Lung microvascular endothelial cell (primary cell): ENCODE data around the gene CFP. TPM values are rescaled to one million over a fixed set of nuclear protein-coding genes. Genes with fewer than 3 reads are reported as not detected.

Experiments used
- DNase-seq, 2 donors: peaks; one replicate each; pipeline versions ENCODE4 v3.0.0 to v3.0.0-alpha.2; 2010; ENCODE audit warnings: low read depth in 2 of 2
- total RNA-seq: library from RNA; depleted of rRNA; stranded (reverse); fragments of >200 nt; gene quantifications from 2 replicates; pipeline ENCODE4 v1.2.1, GENCODE V29; 2014

Gene CFP
- total RNA-seq, 1 donor from 2014 or later: under 0.01 TPM

- no peak for DNase-seq
Observed at GRCh38 chrX:47576021-47576898, 53.5 kb downstream of the CFP start.

- DNase-seq: no peak
Observed at GRCh38 chrX:47574547-47575301, 55.0 kb downstream of the CFP start.

GRCh38 chrX:47574076-47574546, 55.6 kb downstream of the CFP start:
- DNase-seq: no peak

GRCh38 chrX:47573341-47574075, 56.2 kb downstream of the CFP start:
- no peak for DNase-seq

Other genes starting within 250 kb of the CFP start
- gene ZNF41, start 146.7 kb downstream of the CFP start, total RNA-seq: 5.2 and 5.8 TPM in 2 replicates
- 7.4 and 12.9 TPM in 2 replicates for gene ARAF, start 68.7 kb downstream of the CFP start, total RNA-seq
- 74.8 and 80.8 TPM in 2 replicates for gene TIMP1, start 47.5 kb downstream of the CFP start, total RNA-seq
- under 0.01 TPM in 1 of 2 replicates, not detected in the other for gene SYN1, start 10.1 kb downstream of the CFP start, total RNA-seq
- 7.4 and 10.9 TPM in 2 replicates for gene ELK1, start 20.6 kb upstream of the CFP start, total RNA-seq
- gene UXT, start 29.2 kb upstream of the CFP start, total RNA-seq: 123 and 164 TPM in 2 replicates
- 2.6 and 4.4 TPM in 2 replicates for gene ZNF81, start 207.0 kb upstream of the CFP start, total RNA-seq